ENCODE data around the gene ZFYVE27. TPM values are rescaled to one million over a fixed set of nuclear protein-coding genes. Genes with fewer than 3 reads are reported as not detected.
A peak's percentile ranks its signal among the peaks of the same experiment; 100 is the strongest.

Gene ZFYVE27
- total RNA-seq, 1 experiment from 2014 or later, result 23.7 TPM

- no peak for DNase-seq (ENCODE audit: low read depth)
Measured at GRCh38 chr10:97768322-97769315, 31.7 kb downstream of the ZFYVE27 start.

GRCh38 chr10:97770255-97770654, 33.3 kb downstream of the ZFYVE27 start:
- no peak for DNase-seq (ENCODE audit: low read depth)

- DNase-seq (ENCODE audit: low read depth), result peak; percentile 17
Measured at GRCh38 chr10:97771055-97771891, 34.3 kb downstream of the ZFYVE27 start.

GRCh38 chr10:97771913-97772823, 35.2 kb downstream of the ZFYVE27 start, which contains the start of gene SFRP5:
Gene SFRP5, minus strand, starts transcription at chr10:97771999. Its CDS starts 166 bp downstream, at chr10:97771833.
- no peak for DNase-seq (ENCODE audit: low read depth)

- DNase-seq (ENCODE audit: low read depth), result no peak
Measured at GRCh38 chr10:97773096-97773495, 36.2 kb downstream of the ZFYVE27 start.

- no peak for DNase-seq (ENCODE audit: low read depth)
Measured at GRCh38 chr10:97774811-97775294, 37.9 kb downstream of the ZFYVE27 start.

- DNase-seq (ENCODE audit: low read depth), result no peak
Measured at GRCh38 chr10:97777143-97777542, 40.2 kb downstream of the ZFYVE27 start.

- no peak for DNase-seq (ENCODE audit: low read depth)
Measured at GRCh38 chr10:97778452-97779302, 41.7 kb downstream of the ZFYVE27 start.

- DNase-seq (ENCODE audit: low read depth), result no peak
Measured at GRCh38 chr10:97779492-97779891, 42.6 kb downstream of the ZFYVE27 start.

- no peak for DNase-seq (ENCODE audit: low read depth)
Measured at GRCh38 chr10:97779975-97780374, 43.0 kb downstream of the ZFYVE27 start.

- DNase-seq (ENCODE audit: low read depth), result no peak
Measured at GRCh38 chr10:97780841-97781617, 44.1 kb downstream of the ZFYVE27 start.

- no peak for DNase-seq (ENCODE audit: low read depth)
Measured at GRCh38 chr10:97781618-97782331, 44.8 kb downstream of the ZFYVE27 start.

- DNase-seq (ENCODE audit: low read depth), result no peak
Measured at GRCh38 chr10:97782455-97783228, 45.7 kb downstream of the ZFYVE27 start.

- DNase-seq (ENCODE audit: low read depth), result no peak
Measured at GRCh38 chr10:97784200-97784810, 47.4 kb downstream of the ZFYVE27 start.

GRCh38 chr10:97785231-97785630, 48.3 kb downstream of the ZFYVE27 start:
- no peak for DNase-seq (ENCODE audit: low read depth)

GRCh38 chr10:97785731-97786130, 48.8 kb downstream of the ZFYVE27 start:
- no peak for DNase-seq (ENCODE audit: low read depth)
